Naive B cell (primary cell): Measurements from ENCODE around the gene IFI27L2. TPM values are rescaled to one million over a fixed set of nuclear protein-coding genes. Genes with fewer than 3 reads are reported as not detected.

Experiments used
- ATAC-seq, 2 donors: fragments of 150-1000 bp; cut with Tn5 transposase; 2 replicates each; pipeline ENCODE4 v1.10.0; 2021; ENCODE audit warnings: low read depth in 2 of 2, mild to moderate bottlenecking in 2 of 2, moderate library complexity in 2 of 2
- DNase-seq: peaks from one replicate; pipeline ENCODE4 v3.0.0; 2022
- H3K27ac Mint-ChIP-seq, 6 donors: one replicate each; pipeline ENCODE4 v1.8.0; 2020 to 2022; ENCODE audit warnings: mild to moderate bottlenecking in 6 of 6, mixed read lengths in 6 of 6, moderate library complexity in 5 of 6, inconsistent platforms in 2 of 6
- H3K27me3 Mint-ChIP-seq, 3 donors: one replicate each; pipeline ENCODE4 v1.8.0; 2021 to 2022; ENCODE audit warnings: mixed read lengths in 3 of 3, mild to moderate bottlenecking in 1 of 3
- H3K36me3 Mint-ChIP-seq, 2 donors: one replicate each; pipeline ENCODE4 v1.8.0; 2020 to 2022; ENCODE audit warnings: mixed read lengths in 2 of 2, inconsistent platforms in 1 of 2, mild to moderate bottlenecking in 1 of 2
- H3K4me1 Mint-ChIP-seq, 3 donors: one replicate each; pipeline ENCODE4 v1.8.0; 2020 to 2022; ENCODE audit warnings: mixed read lengths in 3 of 3, inconsistent platforms in 1 of 3, mild to moderate bottlenecking in 1 of 3, moderate library complexity in 1 of 3
- H3K4me3 Mint-ChIP-seq, 8 donors: one replicate each; pipeline ENCODE4 v1.8.0; 2020 to 2022; ENCODE audit warnings: mild to moderate bottlenecking in 8 of 8, mixed read lengths in 8 of 8, moderate library complexity in 8 of 8, inconsistent platforms in 2 of 8
- H3K9me3 Mint-ChIP-seq, 7 donors: one replicate each; pipeline ENCODE4 v1.8.0; 2020 to 2022; ENCODE audit warnings: mixed read lengths in 7 of 7, mild to moderate bottlenecking in 5 of 7, inconsistent platforms in 2 of 7, moderate library complexity in 1 of 7
- polyA plus RNA-seq, 6 donors: library from polyadenylated mRNA; unstranded; fragments of 300-500 nt; fragmentation: Illumina TruSeq; gene quantifications; one replicate each; pipeline ENCODE4 v1.2.3, GENCODE V29; 2021; ENCODE audit warnings: low read depth in 6 of 6

The IFI27L2 gene
- polyA plus RNA-seq, 6 donors from 2014 or later = 62.8 to 96.4 (median 72.6) TPM

DNA sequence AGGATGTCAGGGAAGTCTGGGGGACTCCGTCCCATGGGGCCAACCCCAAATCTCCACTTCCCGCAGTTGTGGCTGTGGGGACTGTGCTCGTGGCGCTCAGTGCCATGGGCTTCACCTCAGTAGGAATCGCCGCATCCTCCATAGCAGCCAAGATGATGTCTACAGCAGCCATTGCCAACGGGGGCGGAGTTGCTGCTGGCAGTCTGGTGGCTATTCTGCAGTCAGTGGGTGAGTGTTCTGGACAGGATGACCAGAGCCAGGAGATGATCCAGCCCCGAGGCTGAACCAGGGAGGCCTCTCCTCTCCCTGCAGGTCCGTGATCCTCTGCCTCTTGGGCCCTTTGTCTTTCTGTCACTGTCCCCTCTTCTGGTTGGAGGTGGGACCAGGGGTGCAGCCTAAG lies 27.7 kb downstream of the IFI27L2 start:
- Mint-ChIP-seq H3K4me3 (no peak overlapping the region), H3K27ac (no peak overlapping the region), H3K4me1 (peaks cover 0 to 4% (median 0%) of the 10 kb centered on the region in 3 donors), H3K36me3 (no peaks in the 10 kb centered on the region), H3K9me3 (no peaks in the 10 kb centered on the region), H3K27me3 (no peaks in the 10 kb centered on the region)
- DNase-seq = no peak
- no peak for ATAC-seq

DNA sequence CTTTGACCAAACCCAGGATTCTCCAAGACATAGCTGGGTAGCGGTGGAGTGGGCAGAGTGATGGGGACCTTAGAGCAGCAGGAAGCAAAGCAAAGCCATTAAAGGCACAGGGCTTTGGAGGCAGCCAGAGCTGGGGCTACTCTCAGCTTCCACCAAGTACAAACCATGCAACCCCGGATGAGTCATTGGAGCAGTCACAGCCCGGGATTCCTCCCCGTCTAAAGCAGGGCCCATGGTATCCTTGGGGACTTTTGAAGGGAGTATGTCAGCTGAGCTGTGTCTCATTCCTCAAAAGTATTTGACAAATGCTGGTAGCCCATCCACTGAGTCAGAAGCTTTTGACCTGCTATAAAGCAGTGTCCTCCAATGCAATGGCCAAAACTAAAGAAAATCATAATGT lies 28.6 kb downstream of the IFI27L2 start:
- ATAC-seq (no peak), DNase-seq (no peak)
- no peak overlapping the region for H3K27ac Mint-ChIP-seq
- no peaks in the 10 kb centered on the region for H3K9me3 Mint-ChIP-seq
- no peak overlapping the region for H3K4me3 Mint-ChIP-seq
- no peaks in the 10 kb centered on the region for H3K36me3 Mint-ChIP-seq
- H3K4me1 Mint-ChIP-seq = peaks cover 0 to 4% (median 0%) of the 10 kb centered on the region in 3 donors
- H3K27me3 Mint-ChIP-seq = no peaks in the 10 kb centered on the region

- H3K27me3 Mint-ChIP-seq = no peaks in the 10 kb centered on the region
- H3K4me3 Mint-ChIP-seq = peak overlapping the region in 1 of 8 donors; percentile 22
- no peaks in the 10 kb centered on the region for H3K9me3 Mint-ChIP-seq
- ATAC-seq = no peak
- no peaks in the 10 kb centered on the region for H3K36me3 Mint-ChIP-seq
- DNase-seq = no peak
- no peak overlapping the region for H3K27ac Mint-ChIP-seq
- H3K4me1 Mint-ChIP-seq = peaks cover 0 to 4% (median 0%) of the 10 kb centered on the region in 3 donors
Observed at GRCh38 chr14:94099006-94099405, 30.4 kb downstream of the IFI27L2 start.

- Mint-ChIP-seq H3K9me3 (no peaks in the 10 kb centered on the region), H3K27me3 (no peaks in the 10 kb centered on the region), H3K4me3 (no peak overlapping the region), H3K36me3 (no peaks in the 10 kb centered on the region), H3K4me1 (peaks cover 0 to 4% (median 0%) of the 10 kb centered on the region in 3 donors), H3K27ac (peak overlapping the region in 2 of 6 donors; percentile 46 to 78)
- ATAC-seq (no peak), DNase-seq (no peak)
Observed at GRCh38 chr14:94098326-94098992, 30.9 kb downstream of the IFI27L2 start.

DNA sequence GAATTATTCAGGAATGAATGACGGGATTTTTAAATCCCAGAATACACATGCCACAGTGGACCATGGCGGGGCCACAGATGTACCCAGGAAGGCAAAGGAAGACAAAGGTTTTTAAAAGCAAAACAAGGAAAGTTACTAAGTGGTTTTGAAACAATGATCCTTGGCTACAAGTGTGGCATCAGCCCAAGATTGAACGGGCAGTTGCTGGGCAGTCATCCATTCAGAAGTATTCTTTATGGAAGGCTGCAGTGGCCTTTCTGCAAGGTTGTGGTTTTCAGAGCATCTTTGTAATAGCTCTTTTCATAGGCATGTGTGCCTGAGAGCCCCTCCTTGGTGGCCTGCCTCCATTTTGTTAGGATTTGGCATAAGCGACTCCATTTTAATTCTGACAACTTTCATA lies 32.3 kb downstream of the IFI27L2 start:
- H3K4me1 Mint-ChIP-seq = peaks cover 0 to 4% (median 0%) of the 10 kb centered on the region in 3 donors
- no peaks in the 10 kb centered on the region for H3K27me3 Mint-ChIP-seq
- DNase-seq (no peak), ATAC-seq (no peak)
- H3K4me3 Mint-ChIP-seq = no peak overlapping the region
- no peak overlapping the region for H3K27ac Mint-ChIP-seq
- no peaks in the 10 kb centered on the region for H3K36me3 Mint-ChIP-seq
- H3K9me3 Mint-ChIP-seq = no peaks in the 10 kb centered on the region

DNA sequence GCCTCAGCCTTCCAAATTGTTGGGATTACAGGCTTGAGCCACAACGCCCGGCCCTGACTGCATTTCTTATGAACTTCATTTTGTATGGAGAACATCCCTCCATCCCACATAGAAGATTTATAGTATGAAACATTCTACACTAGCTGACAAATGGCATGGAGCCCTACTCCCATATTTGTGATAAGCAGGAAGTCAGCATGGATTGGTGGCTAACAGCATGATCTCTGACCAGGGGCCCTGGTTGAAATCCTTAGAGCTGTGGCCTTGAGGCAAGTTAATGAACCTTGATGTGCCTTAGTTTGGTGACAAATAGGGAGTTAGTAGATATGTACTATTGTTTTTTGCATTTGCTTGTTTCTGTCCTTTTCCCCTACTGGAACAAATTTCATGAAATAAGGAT lies 36.0 kb downstream of the IFI27L2 start:
- no peaks in the 10 kb centered on the region for H3K36me3 Mint-ChIP-seq
- no peaks in the 10 kb centered on the region for H3K4me1 Mint-ChIP-seq
- no peak for DNase-seq
- peak overlapping the region in 1 of 6 donors; percentile 60 for H3K27ac Mint-ChIP-seq
- H3K9me3 Mint-ChIP-seq = no peaks in the 10 kb centered on the region
- no peak overlapping the region for H3K4me3 Mint-ChIP-seq
- H3K27me3 Mint-ChIP-seq = no peaks in the 10 kb centered on the region
- ATAC-seq = no peak

DNA sequence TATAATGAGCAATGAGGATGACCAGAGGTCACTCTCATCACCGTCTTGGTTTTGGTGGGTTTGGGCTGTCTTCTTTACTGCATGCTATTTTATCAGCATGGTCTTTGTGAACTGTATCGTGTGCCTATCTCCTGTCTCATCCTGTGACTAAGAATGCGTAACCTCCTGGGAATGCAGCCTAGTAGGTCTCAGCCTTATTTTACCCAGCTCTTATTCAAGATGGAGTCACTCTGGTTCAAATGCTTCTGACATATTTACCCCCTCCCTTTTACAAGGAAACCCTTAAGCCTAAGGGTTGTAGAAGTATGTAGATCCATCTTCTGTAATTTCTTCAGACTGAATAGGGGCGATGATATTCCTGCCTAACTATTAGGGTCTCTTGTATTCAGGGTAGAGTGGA lies 39.9 kb downstream of the IFI27L2 start:
- ATAC-seq (no peak), DNase-seq (no peak)
- no peak overlapping the region for H3K4me3 Mint-ChIP-seq
- H3K9me3 Mint-ChIP-seq = peaks cover 0 to 2% (median 0%) of the 10 kb centered on the region in 7 donors
- no peak overlapping the region for H3K27ac Mint-ChIP-seq
- no peaks in the 10 kb centered on the region for H3K36me3 Mint-ChIP-seq
- H3K4me1 Mint-ChIP-seq = no peaks in the 10 kb centered on the region
- H3K27me3 Mint-ChIP-seq = no peaks in the 10 kb centered on the region

GRCh38 chr14:94088516-94088915 lies 40.9 kb downstream of the IFI27L2 start:
- Mint-ChIP-seq H3K4me1 (no peaks in the 10 kb centered on the region), H3K4me3 (no peak overlapping the region), H3K27me3 (no peaks in the 10 kb centered on the region), H3K27ac (no peak overlapping the region), H3K36me3 (no peaks in the 10 kb centered on the region), H3K9me3 (peaks cover 0 to 2% (median 0%) of the 10 kb centered on the region in 7 donors)
- ATAC-seq (no peak), DNase-seq (no peak)

- no peak for DNase-seq
- no peak overlapping the region for H3K4me3 Mint-ChIP-seq
- no peaks in the 10 kb centered on the region for H3K36me3 Mint-ChIP-seq
- peaks cover 0 to 2% (median 0%) of the 10 kb centered on the region in 7 donors for H3K9me3 Mint-ChIP-seq
- ATAC-seq = no peak
- no peaks in the 10 kb centered on the region for H3K4me1 Mint-ChIP-seq
- no peak overlapping the region for H3K27ac Mint-ChIP-seq
- no peaks in the 10 kb centered on the region for H3K27me3 Mint-ChIP-seq
Observed at GRCh38 chr14:94087891-94088290, 41.5 kb downstream of the IFI27L2 start.

GRCh38 chr14:94081386-94081820 lies 48.0 kb downstream of the IFI27L2 start:
- H3K27me3 Mint-ChIP-seq = no peaks in the 10 kb centered on the region
- peaks cover 21 to 25% of the 10 kb centered on the region in 2 donors for H3K36me3 Mint-ChIP-seq
- H3K4me3 Mint-ChIP-seq = peak overlapping the region; percentile 98 to 100 (median 100)
- ATAC-seq (no peak), DNase-seq (no peak)
- peak overlapping the region; percentile 95 to 100 (median 98) for H3K27ac Mint-ChIP-seq
- peaks cover 28 to 49% (median 40%) of the 10 kb centered on the region in 3 donors for H3K4me1 Mint-ChIP-seq
- H3K9me3 Mint-ChIP-seq = peaks cover 0 to 2% (median 0%) of the 10 kb centered on the region in 7 donors

- Mint-ChIP-seq H3K27me3 (no peaks in the 10 kb centered on the region), H3K27ac (peak within 1 kb of the TSS; percentile 98 to 100 (median 99)), H3K36me3 (peaks cover 21 to 25% of the 10 kb centered on the region in 2 donors), H3K4me1 (peaks cover 28 to 55% (median 40%) of the 10 kb centered on the region in 3 donors), H3K9me3 (peaks cover 0 to 2% (median 0%) of the 10 kb centered on the region in 7 donors), H3K4me3 (peak within 1 kb of the TSS; percentile 98 to 100 (median 100))
- ATAC-seq (peak; percentile 93), DNase-seq (peak; percentile 96)
Observed at GRCh38 chr14:94080621-94081385, 48.6 kb downstream of the IFI27L2 start, which contains the start of the genes DDX24 and IFI27L1. TSS of gene DDX24 (minus strand) at chr14:94081202. CDS start at chr14:94079742, 1,460 bp downstream. TSS of gene IFI27L1 (plus strand) at chr14:94081310. CDS start at chr14:94096938, 15,628 bp downstream.

DNA sequence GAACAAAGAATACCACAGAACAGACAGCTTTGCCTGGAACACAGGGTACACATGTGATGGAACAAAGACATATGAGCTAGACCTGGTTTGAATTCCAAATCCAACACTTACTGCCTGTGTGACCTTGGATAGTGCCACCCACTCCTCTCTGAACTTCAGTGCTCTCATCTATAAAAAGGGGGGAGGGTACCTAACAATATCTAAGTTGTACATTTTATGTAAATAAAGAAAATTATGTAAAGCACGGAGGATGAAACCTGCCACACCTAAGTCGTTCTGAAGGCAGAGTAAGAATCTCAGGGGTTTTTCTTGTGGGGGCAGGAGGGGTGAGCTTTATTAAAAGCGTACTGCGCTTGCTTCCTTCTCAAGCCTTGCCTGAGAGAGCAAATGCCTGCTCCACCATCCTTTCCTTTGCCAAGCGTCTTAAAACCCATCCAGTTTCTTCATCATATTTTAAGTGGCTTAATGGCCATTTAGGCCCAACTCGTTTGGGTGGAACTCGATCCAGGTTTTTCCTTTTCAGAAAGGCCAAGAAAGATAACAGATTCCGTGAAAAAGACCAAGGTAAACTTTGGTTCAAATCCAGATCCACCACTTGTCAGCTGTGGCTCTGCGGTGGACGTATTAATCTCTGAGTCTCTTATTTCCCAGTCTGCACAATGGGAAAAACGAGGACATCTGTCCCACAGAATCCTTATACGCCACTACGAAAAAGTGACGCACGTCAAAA lies 49.3 kb downstream of the IFI27L2 start:
- H3K36me3 Mint-ChIP-seq = peaks cover 25 to 28% of the 10 kb centered on the region in 2 donors
- H3K27ac Mint-ChIP-seq = peak overlapping the region; percentile 98 to 100 (median 99)
- DNase-seq = peak; percentile 9
- H3K4me1 Mint-ChIP-seq = peaks cover 35 to 62% (median 47%) of the 10 kb centered on the region in 3 donors
- peaks cover 0 to 9% (median 7%) of the 10 kb centered on the region in 7 donors for H3K9me3 Mint-ChIP-seq
- H3K27me3 Mint-ChIP-seq = no peaks in the 10 kb centered on the region
- ATAC-seq = peak in 1 of 2 donors; percentile 13
- H3K4me3 Mint-ChIP-seq = peak overlapping the region; percentile 98 to 100 (median 100)

DNA sequence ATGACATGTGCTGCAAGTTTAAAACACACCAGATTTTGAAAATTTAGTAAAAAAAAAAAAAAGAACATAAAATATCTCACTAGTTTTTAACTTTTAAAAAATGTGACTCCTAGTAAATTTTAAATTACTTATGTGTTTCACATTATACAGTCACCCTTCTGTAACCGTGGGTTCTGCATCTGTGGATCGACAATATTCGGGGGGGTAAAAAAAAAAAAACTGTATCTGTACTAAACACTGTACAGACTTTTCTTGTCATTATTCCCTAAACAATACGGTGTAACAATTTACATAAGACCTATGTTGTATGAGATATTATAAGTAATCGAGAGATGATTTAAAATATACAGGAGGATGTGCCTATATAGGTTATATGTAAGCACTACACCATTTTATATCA lies 51.6 kb downstream of the IFI27L2 start:
- H3K27ac Mint-ChIP-seq = peak overlapping the region in 2 of 6 donors; percentile 8 to 10

More for the DNA sequence above, 51.6 kb downstream of the IFI27L2 start:
- Mint-ChIP-seq H3K36me3 (peaks cover 33 to 37% of the 10 kb centered on the region in 2 donors), H3K4me1 (peaks cover 35 to 73% (median 54%) of the 10 kb centered on the region in 3 donors), H3K9me3 (peaks cover 0 to 23% (median 16%) of the 10 kb centered on the region in 7 donors), H3K4me3 (peak overlapping the region in 7 of 8 donors; percentile 55 to 100 (median 99)), H3K27me3 (no peaks in the 10 kb centered on the region)
- DNase-seq = no peak
- ATAC-seq = no peak
